SJSA1 (cell line): Measurements from ENCODE around the gene PRKAG1. TPM values are rescaled to one million over a fixed set of nuclear protein-coding genes. Genes with fewer than 3 reads are reported as not detected.

Experiments
- DNase-seq, 2 experiments: peaks; one replicate each; pipeline ENCODE4 v3.0.0-alpha.2; 2015 to 2020; ENCODE audit warnings: low spot score in 2 of 2, low read depth in 1 of 2
- H3K27ac ChIP-seq: fragments of 250-450 bp; sonication (Bioruptor Pico); 2 replicates; pipeline ENCODE4 v1.5.1; 2020; ENCODE audit warnings: mild to moderate bottlenecking, moderate library complexity
- H3K27me3 ChIP-seq: fragments of 250-450 bp; sonication (Bioruptor Pico); replicated peaks from 2 replicates; pipeline ENCODE4 v1.5.1; 2020; ENCODE audit warnings: mild to moderate bottlenecking, moderate library complexity
- H3K36me3 ChIP-seq: fragments of 250-450 bp; sonication (Bioruptor Pico); 2 replicates; pipeline ENCODE4 v1.5.1; 2020; ENCODE audit warnings: mild to moderate bottlenecking
- H3K4me1 ChIP-seq: fragments of 250-450 bp; sonication (Bioruptor Pico); replicated peaks from 2 replicates; pipeline ENCODE4 v1.6.1; 2021; ENCODE audit warnings: mild to moderate bottlenecking
- H3K4me3 ChIP-seq: fragments of 250-450 bp; sonication (Bioruptor Pico); 2 replicates; pipeline ENCODE4 v1.5.1; 2020; ENCODE audit warnings: mild to moderate bottlenecking
- H3K9me3 ChIP-seq: fragments of 250-450 bp; sonication (Bioruptor Pico); replicated peaks from 2 replicates; pipeline ENCODE4 v1.5.1; 2020; ENCODE audit warnings: mild to moderate bottlenecking
- total RNA-seq: library from RNA; depleted of rRNA; stranded (reverse); fragments of >200 nt; shearing (Covaris generic); gene quantifications from 2 replicates; pipeline ENCODE4 v1.2.3, GENCODE V29; 2014

Gene PRKAG1
- total RNA-seq, 1 experiment from 2014 or later: 36.4 TPM

GRCh38 chr12:49030714-49031572 is 12.4 kb upstream of the PRKAG1 start:
- H3K27me3 ChIP-seq: no peaks in the 10 kb centered on the region
- DNase-seq: peak in 1 of 2 experiments; percentile 39

GRCh38 chr12:49030119-49030518 is 11.5 kb upstream of the PRKAG1 start:
- peaks cover 93% of the 10 kb centered on the region for H3K36me3 ChIP-seq
- no peak overlapping the region for H3K27ac ChIP-seq
- no peak for DNase-seq

More at GRCh38 chr12:49030714-49031572, 12.4 kb upstream of the PRKAG1 start:
- Histone ChIP-seq H3K27ac (no peak overlapping the region), H3K36me3 (peaks cover 93% of the 10 kb centered on the region), H3K4me1 (no peaks in the 10 kb centered on the region), H3K4me3 (no peak overlapping the region), H3K9me3 (no peaks in the 10 kb centered on the region)

GRCh38 chr12:49028666-49029275 is 10.2 kb upstream of the PRKAG1 start:
- no peak for DNase-seq
- no peaks in the 10 kb centered on the region for H3K4me1 ChIP-seq
- no peaks in the 10 kb centered on the region for H3K27me3 ChIP-seq
- no peaks in the 10 kb centered on the region for H3K9me3 ChIP-seq
- H3K36me3 ChIP-seq: peaks cover 93% of the 10 kb centered on the region
- H3K27ac ChIP-seq: no peak overlapping the region
- H3K4me3 ChIP-seq: no peak overlapping the region

More at GRCh38 chr12:49030119-49030518, 11.5 kb upstream of the PRKAG1 start:
- Histone ChIP-seq H3K4me1 (no peaks in the 10 kb centered on the region), H3K4me3 (no peak overlapping the region), H3K27me3 (no peaks in the 10 kb centered on the region), H3K9me3 (no peaks in the 10 kb centered on the region)

GRCh38 chr12:49027846-49028555 is 9.4 kb upstream of the PRKAG1 start:
- no peak for DNase-seq
- Histone ChIP-seq H3K27ac (no peak overlapping the region), H3K4me1 (no peaks in the 10 kb centered on the region), H3K27me3 (no peaks in the 10 kb centered on the region), H3K4me3 (no peak overlapping the region), H3K36me3 (peaks cover 92% of the 10 kb centered on the region), H3K9me3 (no peaks in the 10 kb centered on the region)

GRCh38 chr12:49026678-49027480 is 8.3 kb upstream of the PRKAG1 start:
- no peak overlapping the region for H3K27ac ChIP-seq
- no peak overlapping the region for H3K4me3 ChIP-seq
- no peaks in the 10 kb centered on the region for H3K27me3 ChIP-seq
- H3K9me3 ChIP-seq: no peaks in the 10 kb centered on the region
- no peaks in the 10 kb centered on the region for H3K4me1 ChIP-seq
- DNase-seq: no peak
- H3K36me3 ChIP-seq: peaks cover 92% of the 10 kb centered on the region

DNA sequence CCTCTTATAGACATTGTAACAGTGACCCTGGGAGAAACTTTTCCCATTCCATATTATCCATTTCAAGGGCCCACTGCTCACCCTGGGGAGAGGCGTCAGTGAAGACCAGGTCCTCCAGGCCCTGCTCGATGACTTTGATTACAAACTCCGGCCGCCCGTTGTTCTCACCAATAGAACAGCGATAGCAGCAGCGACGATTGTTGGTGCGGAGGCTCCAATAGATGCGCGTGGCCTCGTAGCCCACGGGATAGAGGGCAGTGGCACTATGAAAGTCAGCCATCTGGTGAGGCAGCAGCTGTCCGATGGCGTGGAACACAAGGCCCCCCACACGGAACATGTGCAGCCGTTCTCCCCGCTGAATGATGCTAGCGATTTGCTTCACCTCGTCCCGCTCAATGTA is 7.5 kb upstream of the PRKAG1 start:
- no peak for DNase-seq
- H3K27ac ChIP-seq: no peak overlapping the region
- no peaks in the 10 kb centered on the region for H3K9me3 ChIP-seq
- peaks cover 91% of the 10 kb centered on the region for H3K36me3 ChIP-seq
- no peak overlapping the region for H3K4me3 ChIP-seq
- H3K4me1 ChIP-seq: no peaks in the 10 kb centered on the region
- H3K27me3 ChIP-seq: no peaks in the 10 kb centered on the region

GRCh38 chr12:49025463-49025862 is 6.9 kb upstream of the PRKAG1 start:
- H3K36me3 ChIP-seq: peaks cover 85% of the 10 kb centered on the region
- no peaks in the 10 kb centered on the region for H3K9me3 ChIP-seq

DNA sequence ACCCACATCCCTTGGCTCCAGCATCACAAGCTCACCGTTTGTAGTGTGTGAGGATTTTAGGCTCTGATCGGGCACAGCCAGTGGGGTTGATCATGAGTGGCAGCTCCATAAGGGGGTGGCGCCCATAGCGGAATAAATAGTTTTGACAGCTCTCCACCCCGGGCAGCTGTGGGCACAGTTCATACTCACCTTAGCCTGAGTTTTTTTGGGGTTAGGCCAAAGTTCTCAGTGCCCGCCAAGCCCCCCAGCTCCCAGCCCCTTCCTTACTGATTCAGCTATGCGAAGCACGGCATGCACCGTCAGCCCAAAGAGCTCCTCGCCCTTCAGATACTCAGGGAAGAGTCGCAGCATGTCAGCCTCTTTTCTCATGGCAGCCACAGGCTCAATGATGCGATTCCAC is 6.0 kb upstream of the PRKAG1 start:
- DNase-seq: no peak
- H3K36me3 ChIP-seq: peaks cover 78% of the 10 kb centered on the region
- no peak overlapping the region for H3K4me3 ChIP-seq
- H3K27ac ChIP-seq: no peak overlapping the region
- no peaks in the 10 kb centered on the region for H3K27me3 ChIP-seq
- H3K9me3 ChIP-seq: no peaks in the 10 kb centered on the region
- H3K4me1 ChIP-seq: no peaks in the 10 kb centered on the region

More at GRCh38 chr12:49025463-49025862, 6.9 kb upstream of the PRKAG1 start:
- no peak overlapping the region for H3K4me3 ChIP-seq
- no peak overlapping the region for H3K27ac ChIP-seq
- no peaks in the 10 kb centered on the region for H3K4me1 ChIP-seq
- no peaks in the 10 kb centered on the region for H3K27me3 ChIP-seq
- no peak for DNase-seq

- DNase-seq: no peak
- H3K27me3 ChIP-seq: no peaks in the 10 kb centered on the region
Observed at GRCh38 chr12:49023812-49024211, 5.2 kb upstream of the PRKAG1 start.

DNA sequence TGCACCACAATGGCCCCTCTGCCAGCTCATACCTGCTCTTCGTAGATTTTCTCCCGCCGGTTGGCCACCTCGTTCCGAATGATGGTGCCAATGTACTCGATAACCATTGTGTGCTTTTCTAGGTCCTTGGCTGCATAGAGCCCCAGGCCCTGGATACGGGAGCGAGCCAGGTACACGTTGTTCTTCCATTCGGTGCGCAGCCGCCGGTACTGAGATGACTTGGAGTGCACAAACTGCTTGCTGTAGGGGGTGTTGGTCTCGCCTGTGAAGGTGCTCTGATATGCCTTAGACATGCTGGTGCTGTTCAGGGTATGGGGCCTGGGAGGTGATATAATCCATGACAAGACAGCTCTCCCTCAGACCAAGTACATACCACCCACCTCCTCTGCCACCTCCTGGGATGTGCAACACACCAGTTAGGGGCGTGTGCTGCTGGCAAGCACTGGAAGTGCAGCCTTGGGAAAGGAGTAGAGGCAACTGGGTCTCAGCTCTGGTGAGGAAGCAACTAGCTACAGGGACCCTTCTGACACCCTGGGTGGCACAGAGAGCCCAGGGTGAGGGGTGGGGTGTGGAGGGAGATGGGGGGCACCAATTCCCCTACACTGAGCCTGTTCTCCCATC is 4.1 kb upstream of the PRKAG1 start:
- no peaks in the 10 kb centered on the region for H3K27me3 ChIP-seq
- no peak for DNase-seq
- H3K27ac ChIP-seq: no peak overlapping the region
- no peaks in the 10 kb centered on the region for H3K9me3 ChIP-seq
- peaks cover 2% of the 10 kb centered on the region for H3K4me1 ChIP-seq
- peaks cover 63% of the 10 kb centered on the region for H3K36me3 ChIP-seq
- no peak overlapping the region for H3K4me3 ChIP-seq

More at GRCh38 chr12:49023812-49024211, 5.2 kb upstream of the PRKAG1 start:
- H3K9me3 ChIP-seq: no peaks in the 10 kb centered on the region
- H3K36me3 ChIP-seq: peaks cover 71% of the 10 kb centered on the region
- no peak overlapping the region for H3K4me3 ChIP-seq
- no peak overlapping the region for H3K27ac ChIP-seq
- H3K4me1 ChIP-seq: no peaks in the 10 kb centered on the region

GRCh38 chr12:49021292-49021915 is 2.8 kb upstream of the PRKAG1 start:
- Histone ChIP-seq H3K4me1 (peaks cover 8% of the 10 kb centered on the region), H3K27me3 (no peaks in the 10 kb centered on the region), H3K9me3 (no peaks in the 10 kb centered on the region), H3K4me3 (no peak overlapping the region), H3K36me3 (peaks cover 58% of the 10 kb centered on the region), H3K27ac (no peak overlapping the region)
- no peak for DNase-seq

DNA sequence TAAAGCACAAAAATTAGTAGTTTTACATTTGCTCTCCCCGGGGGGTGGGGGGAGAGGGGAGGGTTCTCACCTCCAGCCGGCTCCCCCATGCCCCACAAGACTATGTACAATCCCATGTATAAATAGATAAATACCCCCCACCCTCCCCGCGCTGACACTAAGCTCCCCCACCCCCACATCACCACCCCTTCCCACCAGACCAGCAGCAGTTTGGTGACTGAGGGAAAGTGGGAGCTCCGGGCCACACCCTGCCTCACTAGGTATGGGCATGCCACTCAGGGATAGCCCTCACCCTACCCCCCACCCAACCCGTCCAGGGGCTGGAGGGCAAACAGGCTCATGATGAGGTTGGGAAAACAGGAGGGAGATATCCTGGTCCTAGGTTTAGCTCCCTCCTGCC is 1.9 kb upstream of the PRKAG1 start:
- no peak for DNase-seq
- Histone ChIP-seq H3K4me1 (peaks cover 8% of the 10 kb centered on the region), H3K9me3 (no peaks in the 10 kb centered on the region), H3K36me3 (peaks cover 51% of the 10 kb centered on the region), H3K27me3 (no peaks in the 10 kb centered on the region), H3K27ac (no peak overlapping the region), H3K4me3 (no peak overlapping the region)
